Measurements from ENCODE around the gene JRKL.

Gene JRKL

DNA sequence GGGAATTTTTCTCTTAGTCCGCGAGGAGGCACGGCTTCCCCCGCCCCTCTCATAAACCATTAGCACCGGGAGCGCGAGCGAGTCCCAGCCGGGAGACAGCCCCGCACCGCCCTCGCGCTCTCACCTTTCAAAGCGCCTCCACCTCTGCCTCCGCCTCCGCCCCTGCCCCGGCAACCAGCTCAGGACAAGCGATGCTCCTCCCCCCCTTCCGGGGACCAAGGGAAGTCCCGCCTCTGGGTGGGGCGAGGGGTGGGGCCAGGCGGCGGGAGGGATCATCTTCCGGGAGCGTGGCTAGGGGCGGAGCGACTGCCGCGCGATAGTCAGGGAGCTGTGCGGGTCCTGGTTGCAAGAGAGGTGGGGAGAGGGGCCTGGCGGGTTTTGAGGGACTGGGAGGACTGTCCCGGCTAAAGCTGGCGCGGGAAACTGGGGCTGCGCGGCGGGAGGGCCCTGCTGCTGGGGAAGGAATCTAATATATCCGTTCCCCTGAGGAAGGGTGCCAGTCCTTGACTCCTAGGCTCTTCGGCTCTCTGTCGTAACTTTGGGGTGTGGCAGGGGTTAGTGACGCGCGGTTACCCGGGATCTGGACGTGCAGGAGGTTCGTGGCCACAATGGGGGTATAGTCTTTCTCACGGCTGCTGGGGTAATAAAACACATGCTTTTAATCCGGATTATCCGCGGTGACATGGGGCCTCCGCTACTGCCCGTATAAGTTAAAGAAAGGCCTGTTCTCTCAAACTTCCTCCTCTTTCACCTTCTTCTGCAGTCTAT lies at the start of gene JRKL, which contains the start of gene CCDC82:
TSS of gene JRKL (plus strand) at position 294 of the 768 bp plus-strand sequence. CDS start 637 bp downstream, outside the sequence.
TSS of gene CCDC82 (minus strand) at position 193 of the 768 bp plus-strand sequence. CDS start 5,165 bp downstream, outside the sequence.
- DNase-seq (ENCODE audit: low read depth): peak; percentile 98

DNA sequence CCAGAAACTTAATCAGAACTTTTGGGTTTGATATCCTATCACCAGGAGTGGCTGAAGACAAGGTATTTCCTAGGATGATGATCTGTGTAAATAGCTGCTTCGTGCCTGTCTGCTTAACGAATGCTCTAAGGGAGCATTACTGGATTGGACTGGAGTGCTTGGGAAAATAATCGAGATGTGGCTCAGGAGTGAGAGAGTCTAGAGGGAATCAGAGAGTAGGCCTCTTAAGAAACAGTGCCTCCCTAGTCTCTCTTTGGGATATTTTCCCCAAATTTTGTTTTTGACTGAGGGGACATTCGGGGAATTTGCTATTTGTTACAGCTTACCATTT lies 49.3 kb upstream of the JRKL start:
- no peak for DNase-seq (ENCODE audit: low read depth)

GRCh38 chr11:96341211-96342013 lies 48.4 kb upstream of the JRKL start:
- DNase-seq (ENCODE audit: low read depth): peak; percentile 44

DNA sequence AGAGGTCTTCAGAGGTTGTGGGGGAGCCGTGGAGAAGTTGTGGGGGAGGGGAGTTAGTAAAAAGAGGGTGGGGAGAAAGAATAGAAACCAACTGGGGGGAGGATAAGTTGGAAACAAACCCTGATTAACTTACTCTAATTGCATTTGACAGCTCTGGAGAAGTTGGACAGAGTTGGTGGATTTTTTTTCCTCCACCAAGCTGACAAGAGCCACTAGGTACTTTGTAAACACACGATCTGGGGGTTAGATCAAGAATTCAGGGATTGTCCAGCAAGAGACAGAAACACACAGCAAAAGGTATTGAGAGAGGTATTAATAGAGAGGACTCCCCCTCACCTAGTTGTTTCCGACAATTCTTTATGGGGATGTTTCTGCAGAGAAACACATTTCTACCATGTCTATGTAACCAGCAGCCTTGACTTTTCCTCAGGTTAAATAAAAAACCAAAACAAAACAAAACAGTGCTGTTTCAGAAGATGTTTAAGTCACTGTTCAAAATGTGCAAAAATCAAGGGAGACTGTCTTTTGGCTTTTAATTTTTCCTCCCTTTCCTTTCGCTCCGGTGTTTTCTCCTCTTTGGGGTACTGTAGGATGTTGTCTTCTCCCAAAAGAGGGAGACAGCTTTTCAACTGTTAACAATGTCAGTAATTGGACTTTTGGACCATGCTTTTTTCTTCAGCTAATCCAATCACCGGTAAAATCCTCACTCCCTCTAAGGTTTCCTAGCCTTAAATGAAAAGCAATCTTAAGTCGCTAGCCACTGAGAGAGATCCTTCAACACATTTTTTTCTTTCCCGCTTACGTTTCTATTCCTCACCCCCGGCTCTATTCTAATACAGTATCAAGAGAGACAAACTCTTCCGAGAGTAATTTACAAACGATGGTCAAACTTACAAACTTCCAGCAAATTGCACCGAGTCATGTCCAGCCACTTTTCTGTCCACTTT lies 47.5 kb upstream of the JRKL start:
- DNase-seq (ENCODE audit: low read depth): no peak

DNA sequence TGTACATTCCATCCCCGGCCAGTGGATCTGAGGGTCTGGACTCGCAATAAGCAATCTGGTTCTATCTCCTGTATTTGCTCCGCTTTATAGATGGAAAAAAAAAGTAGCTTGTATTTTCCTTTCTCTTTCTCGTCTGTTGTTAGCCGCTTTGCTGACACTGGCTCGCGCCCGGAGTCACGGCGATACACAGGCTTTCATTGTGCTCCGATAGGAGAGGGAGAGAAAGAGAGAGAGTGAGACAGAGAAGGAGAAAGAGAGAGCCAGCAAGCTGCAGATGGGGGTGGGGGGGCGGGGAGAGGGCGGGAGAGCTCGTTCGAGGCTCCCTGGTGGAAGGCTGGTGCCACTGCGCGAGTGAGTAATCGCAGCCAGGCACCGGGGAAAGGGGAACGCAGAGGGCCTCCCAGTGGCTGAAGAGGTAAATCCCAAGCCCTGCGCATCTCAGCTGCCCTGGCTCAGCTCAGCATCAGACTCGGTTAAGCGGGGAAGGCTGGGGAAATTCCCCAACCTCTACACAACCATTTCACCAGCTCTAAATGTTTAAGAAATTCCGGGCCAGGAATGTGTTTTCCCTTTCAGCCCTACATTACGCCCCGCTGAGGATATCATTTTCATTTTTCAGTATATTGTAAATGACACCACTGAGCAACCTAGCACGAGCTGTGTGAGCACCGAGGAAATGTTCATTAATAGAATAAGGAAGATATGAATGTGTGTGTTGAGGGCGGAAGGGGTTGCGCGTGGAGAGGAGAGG lies 46.7 kb upstream of the JRKL start, which contains the start of gene MAML2:
TSS of gene MAML2 (minus strand) at position 235 of the 751 bp plus-strand sequence. CDS start 1,300 bp downstream, outside the sequence.
- DNase-seq (ENCODE audit: low read depth): peak; percentile 80

- no peak for DNase-seq (ENCODE audit: low read depth)
These were observed 33.0 kb upstream of the JRKL start for GRCh38 chr11:96356848-96357247.

GRCh38 chr11:96357794-96358193 lies 32.0 kb upstream of the JRKL start:
- no peak for DNase-seq (ENCODE audit: low read depth)

DNA sequence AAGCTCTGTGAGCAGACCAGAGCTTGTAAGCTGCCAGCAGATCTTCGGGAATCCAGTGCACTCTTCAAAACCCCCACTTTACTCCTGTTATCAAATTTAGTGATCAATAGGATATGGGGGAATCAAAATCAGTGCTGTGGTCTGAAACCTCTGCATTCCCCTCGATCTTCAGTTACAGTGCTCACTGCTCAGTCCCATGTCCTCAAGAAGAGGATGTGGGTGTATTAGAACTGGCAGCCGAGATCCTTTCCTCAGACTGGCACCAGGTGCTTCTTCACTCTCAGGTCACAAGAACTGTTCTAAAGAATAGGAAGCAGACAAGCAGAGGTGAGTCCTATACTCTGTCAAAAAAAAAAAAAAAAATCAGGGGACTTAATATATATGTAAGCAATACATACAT lies 31.5 kb upstream of the JRKL start:
- no peak for DNase-seq (ENCODE audit: low read depth)

GRCh38 chr11:96361778-96362177 lies 28.0 kb upstream of the JRKL start:
- DNase-seq (ENCODE audit: low read depth): no peak

DNA sequence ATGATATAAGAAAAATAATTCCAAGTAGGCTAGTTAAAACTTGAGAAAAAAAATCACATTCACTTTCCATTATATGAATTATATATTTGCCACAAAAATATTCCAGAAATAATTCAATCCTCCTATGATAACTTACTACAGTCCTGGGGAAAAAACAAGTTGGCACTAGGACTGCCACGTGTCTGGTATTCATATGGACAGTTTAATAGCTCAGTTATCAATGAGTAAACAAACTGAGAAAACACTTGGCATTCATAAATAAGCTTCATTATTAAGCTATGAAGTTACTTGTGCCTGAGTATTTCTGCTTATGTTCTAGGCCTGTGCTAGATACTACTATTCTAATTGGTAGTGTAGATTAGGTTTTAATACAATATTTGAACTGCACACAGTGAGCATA lies 24.3 kb upstream of the JRKL start:
- DNase-seq (ENCODE audit: low read depth): no peak

GRCh38 chr11:96366024-96366423 lies 23.8 kb upstream of the JRKL start:
- no peak for DNase-seq (ENCODE audit: low read depth)

DNA sequence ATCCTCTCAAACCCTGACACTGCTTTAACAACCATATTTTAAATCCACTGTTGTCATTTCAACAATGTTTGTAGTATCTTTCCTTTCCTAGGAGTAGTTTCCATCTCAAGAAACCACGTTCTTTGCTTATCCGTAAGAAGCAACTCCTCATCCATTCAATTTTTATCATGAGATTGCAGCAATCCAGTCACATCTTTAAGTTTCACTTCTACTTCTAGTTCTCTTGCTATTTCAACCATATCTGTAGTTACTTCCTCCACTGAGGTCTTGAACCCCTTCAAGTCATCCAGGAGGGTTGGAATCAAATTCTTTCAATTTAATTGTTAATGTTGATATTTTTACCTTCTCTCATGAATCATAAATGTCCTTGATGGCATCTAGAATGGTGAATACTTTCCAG lies 22.5 kb upstream of the JRKL start:
- no peak for DNase-seq (ENCODE audit: low read depth)

- DNase-seq (ENCODE audit: low read depth): no peak
These were observed 16.0 kb upstream of the JRKL start for GRCh38 chr11:96373826-96374225.

DNA sequence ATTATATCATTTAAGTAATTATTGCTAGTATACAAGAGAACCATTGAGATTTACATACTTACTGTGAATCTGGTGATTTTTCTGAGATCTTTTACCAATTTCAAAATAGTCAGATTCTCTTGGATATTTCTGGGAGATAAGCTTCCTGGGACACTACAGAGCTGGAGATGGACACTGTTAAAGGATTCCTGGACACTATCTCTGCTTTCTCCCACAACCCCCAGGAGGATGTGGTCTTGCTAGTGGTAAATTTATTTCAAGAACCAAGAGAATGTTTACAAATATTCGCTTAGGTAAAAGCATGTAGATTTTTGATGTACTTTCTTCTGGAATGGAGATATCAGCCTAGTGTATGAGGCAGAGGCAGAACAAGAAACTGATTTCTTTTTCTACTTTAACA lies 13.0 kb upstream of the JRKL start:
- DNase-seq (ENCODE audit: low read depth): no peak

DNA sequence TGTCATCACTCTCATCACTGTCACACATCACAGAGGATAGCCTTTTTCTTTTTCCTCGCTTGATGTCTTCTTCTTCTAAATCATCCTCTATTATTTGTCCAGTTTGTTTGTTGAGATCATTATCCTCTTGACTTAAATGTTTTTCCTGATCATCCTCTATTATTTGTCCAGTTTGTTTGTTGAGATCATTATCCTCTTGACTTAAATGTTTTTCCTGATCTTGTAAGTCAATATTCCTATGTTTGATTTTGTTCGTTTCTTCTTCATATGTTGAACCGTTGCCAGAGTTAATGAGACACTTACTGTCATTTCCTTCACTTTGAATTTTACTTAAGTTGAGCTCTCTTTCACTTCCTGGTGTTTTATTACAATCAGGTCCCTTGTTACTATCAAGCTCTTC lies 5.7 kb upstream of the JRKL start:
- DNase-seq (ENCODE audit: low read depth): no peak

DNA sequence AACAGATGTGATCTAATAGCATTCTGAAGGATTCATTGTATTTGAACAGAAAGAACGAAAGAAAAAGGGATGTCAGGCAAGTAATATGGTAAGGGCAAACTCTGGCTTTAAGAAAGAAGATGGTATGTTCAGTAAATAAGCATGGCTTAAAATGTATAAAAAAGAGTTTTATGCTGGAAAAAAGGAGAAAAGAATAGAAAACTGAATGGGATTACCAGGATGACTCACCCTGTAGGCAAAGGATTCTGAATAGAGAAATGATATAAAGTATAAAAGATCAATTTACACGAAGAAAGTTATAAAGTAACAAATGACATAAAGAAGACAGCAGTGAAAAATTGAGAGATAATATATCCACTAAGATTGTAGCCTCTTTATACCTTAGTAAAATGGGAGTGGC lies 4.6 kb upstream of the JRKL start:
- DNase-seq (ENCODE audit: low read depth): no peak

DNA sequence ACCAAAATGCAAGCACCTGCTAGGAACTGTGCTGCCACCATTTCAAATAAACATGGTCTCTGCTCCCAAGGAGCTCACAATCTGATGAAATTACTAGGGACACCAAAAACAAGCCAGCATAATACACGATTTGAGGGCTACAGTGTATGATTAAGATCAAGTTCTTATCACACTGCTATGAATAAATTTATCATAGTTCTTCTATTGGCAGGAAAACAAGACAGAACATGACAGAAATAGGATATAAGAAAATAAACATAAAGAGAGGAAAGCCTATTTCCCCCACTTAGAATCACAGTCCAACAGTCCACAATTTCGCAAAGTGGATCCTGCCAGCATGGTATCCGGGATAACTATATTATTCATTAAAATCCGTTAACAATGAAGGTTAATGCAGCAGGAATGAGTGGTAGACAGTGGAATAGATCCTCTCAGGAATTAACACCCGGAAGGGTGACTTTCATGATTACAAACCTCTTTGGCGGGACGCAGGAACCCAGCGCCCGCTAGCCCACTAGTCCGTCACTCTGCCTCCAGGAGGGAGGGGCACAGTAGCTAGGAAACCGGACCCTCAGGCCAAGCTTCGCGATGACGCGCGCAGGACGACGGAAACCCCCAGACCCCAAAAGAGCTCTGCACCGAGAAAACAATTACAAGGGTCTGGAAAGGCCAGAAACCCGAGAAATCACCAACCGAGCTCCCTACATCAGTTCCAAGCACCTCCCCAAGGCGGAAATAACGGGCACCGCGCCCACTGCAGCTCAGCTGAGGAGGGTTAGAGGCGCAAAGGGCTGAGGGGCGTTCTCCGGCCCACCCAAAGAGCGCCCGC lies 708 bp upstream of the JRKL start:
- DNase-seq (ENCODE audit: low read depth): no peak

DNA sequence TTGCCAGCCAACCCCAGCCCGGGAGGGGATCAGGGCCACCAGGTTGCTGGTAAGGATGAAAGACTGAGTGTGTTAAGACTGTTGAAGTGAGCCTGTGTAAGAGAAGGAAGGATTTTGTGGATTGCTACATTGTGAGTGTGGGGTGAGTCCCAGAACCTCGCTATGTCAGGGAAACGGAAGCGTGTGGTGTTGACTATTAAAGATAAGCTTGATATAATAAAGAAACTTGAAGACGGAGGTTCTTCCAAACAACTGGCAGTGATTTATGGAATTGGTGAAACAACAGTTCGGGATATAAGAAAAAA lies 627 bp downstream of the JRKL start:
- no peak for DNase-seq (ENCODE audit: low read depth)

GRCh38 chr11:96391698-96392307 lies 2.0 kb downstream of the JRKL start:
- DNase-seq (ENCODE audit: low read depth): no peak

DNA sequence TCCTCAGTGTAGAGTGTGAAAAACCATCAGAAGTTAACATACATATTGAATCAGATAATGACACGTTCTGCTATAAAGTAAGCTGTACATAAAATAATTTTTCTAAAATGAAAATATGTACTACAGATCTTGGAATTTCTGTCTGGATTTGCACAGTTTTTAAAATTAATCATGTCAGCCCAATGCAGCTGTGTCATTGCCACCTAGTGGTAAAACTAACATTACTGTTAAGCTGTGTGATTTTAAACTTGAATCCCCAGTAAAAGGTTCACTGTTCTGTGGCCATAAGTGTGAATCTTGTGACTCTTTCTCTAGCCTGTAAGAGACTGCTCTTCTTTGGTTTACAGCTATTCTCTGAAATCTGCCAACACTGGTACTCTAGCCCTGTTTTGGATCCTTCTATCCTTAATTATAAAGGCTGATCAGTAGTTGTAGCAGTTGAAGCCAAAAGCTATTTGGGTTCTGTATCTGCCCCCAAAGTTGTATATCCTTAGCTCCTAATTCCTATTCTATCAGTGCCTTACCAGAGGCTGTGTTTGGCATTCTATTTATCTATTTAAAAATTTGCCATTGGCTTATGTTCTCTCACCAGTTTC lies 4.0 kb downstream of the JRKL start:
- DNase-seq (ENCODE audit: low read depth): no peak
